Measurements from ENCODE around the gene MCM8. TPM values are rescaled to one million over a fixed set of nuclear protein-coding genes. Genes with fewer than 3 reads are reported as not detected.

MCM8 gene
- total RNA-seq: 10 to 100 TPM in 1 of 2 donors, 1 to 10 TPM in 1; 8.9 to 21.0 TPM

GRCh38 chr20:5950271-5951031, at the start of gene MCM8, which contains the start of gene TRMT6:
Gene MCM8, plus strand, starts transcription at chr20:5950652. Its CDS starts 1,364 bp downstream, at chr20:5952016.
Gene TRMT6, minus strand, starts transcription at chr20:5950533. Its CDS starts 128 bp downstream, at chr20:5950405.

Small RNA genes lying within 50 kb of the gene (small RNA-seq; reads per million reads assigned to genes)
- gene RF00019 (0 reads per million in 2 donors), gene RN7SL498P (0 to 0.76 reads per million in 2 donors)

Other genes starting within 250 kb of the MCM8 start
- gene SHLD1, start 200.3 kb upstream of the MCM8 start, total RNA-seq: 1 to 10 TPM; 2.1 to 3.0 TPM
- under 1 TPM in 1 of 2 donors, not detected in 1; 0.34 TPM for gene CHGB, start 39.1 kb upstream of the MCM8 start, total RNA-seq
- 10 to 100 TPM in 1 of 2 donors, 1 to 10 TPM in 1; 4.5 to 12.3 TPM for gene TRMT6, start 119 bp upstream of the MCM8 start, total RNA-seq
- 10 to 100 TPM; 21.7 to 33.0 TPM for gene CRLS1, start 55.5 kb downstream of the MCM8 start, total RNA-seq
- gene LRRN4, start 103.4 kb downstream of the MCM8 start, total RNA-seq: not detected
- under 1 TPM in 1 of 2 donors, not detected in 1; under 0.01 TPM for gene FERMT1, start 172.4 kb downstream of the MCM8 start, total RNA-seq